SHP77 treated with DMSO at 0.1 percent for 48 hours (cell line): ENCODE results near the gene CACTIN.
"Not testable (repeated sequence)": the region's sequence is repeated elsewhere in the genome, so short reads cannot be mapped to it uniquely, and the experiment has no call there.

Experiments
- DNase-seq: peaks from one replicate; lab custom pipeline; 2025; lab: John Stamatoyannopoulos, UW

Gene CACTIN

GRCh38 chr19:3586707-3587346 is 39.8 kb downstream of the CACTIN start:
- DNase-seq, result no peak

DNA sequence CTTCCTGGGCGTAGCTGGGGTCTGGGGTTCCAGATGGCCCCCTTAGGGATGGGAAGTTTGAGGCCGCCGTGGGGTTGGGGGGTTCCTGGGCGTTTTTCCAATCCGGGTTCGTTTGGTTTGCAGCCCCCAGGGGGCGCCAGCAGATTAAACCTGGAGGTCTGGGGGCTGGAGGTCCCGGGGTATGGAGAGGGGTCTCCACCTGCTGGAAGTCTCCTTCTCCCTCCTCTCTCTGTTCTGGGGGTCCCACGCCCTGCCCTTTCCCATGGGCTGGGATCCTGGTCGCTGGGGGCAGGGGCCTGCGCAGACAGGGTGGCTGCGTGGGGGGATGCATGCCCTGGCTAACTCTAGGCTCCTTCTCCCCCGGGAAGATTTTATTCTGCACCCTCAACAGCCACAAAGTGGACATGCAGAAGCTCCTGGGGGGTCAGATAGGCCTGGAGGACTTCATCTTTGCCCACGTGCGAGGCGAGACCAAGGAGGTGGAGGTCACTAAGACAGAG is 40.4 kb downstream of the CACTIN start:
- no peak for DNase-seq

GRCh38 chr19:3585301-3586126 is 41.1 kb downstream of the CACTIN start, which contains the start of gene GIPC3:
Gene GIPC3, plus strand, starts transcription at chr19:3585478. Its CDS starts 120 bp downstream, at chr19:3585598.
- DNase-seq, result no peak

DNA sequence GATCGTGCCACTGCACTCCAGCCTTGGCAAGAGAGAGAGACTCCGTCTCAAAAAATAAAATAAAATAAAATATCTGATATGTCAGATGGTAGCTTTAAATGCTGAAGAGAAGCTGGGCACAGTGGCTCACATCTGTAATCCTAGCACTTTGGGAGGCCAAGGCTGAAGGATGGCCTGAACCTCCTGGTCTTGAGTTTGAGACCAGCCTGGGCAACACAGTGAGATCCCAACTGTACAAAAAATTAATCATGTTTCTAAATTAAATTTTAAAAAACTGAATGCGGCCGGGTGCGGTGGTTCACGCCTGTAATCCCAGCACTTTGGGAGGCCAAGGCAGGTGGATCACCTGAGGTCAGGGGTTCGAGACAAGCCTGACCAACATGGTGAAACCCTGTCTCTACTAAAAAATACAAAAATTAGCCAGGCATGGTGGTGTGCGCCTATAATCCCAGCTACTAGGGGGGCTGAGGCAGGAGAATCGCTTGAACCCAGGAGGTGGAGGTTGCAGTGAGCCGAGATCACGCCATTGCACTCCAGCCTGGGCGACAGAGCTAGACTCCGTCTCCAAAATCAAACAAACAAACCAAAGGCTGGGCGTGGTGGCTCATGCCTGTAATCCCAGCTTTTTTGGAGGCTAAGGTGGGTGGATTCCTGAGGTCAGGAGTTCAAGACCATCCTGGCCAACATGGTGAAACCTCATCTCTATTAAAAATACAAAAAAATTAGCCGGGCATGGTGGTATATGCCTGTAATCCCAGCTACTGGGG is 42.4 kb downstream of the CACTIN start:
- not testable (repeated sequence) for DNase-seq

DNA sequence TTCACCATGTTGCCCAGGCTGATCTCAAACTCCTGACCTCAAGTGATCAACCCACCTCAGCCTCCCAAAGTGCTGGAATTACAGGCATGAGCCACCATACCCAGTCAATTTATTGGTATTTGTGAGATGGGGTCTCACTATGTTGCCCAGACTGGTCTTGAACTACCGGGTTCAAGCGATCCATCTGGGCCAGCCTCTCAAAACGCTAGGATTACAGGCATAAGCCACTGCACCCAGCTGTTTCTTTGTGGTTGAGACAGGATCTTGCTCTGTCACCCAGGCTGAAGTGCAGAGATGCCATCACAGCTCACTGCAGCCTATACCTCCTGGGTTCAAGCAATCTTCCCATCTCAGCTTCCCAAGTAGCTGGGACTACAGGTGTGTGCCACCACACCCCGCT is 44.8 kb downstream of the CACTIN start:
- not testable (repeated sequence) for DNase-seq

- DNase-seq, result no peak
These were observed 46.2 kb downstream of the CACTIN start for GRCh38 chr19:3580156-3580934.

GRCh38 chr19:3578390-3578789 is 48.2 kb downstream of the CACTIN start:
- DNase-seq, result no peak

GRCh38 chr19:3577723-3578344 is 48.8 kb downstream of the CACTIN start:
- no peak for DNase-seq

DNA sequence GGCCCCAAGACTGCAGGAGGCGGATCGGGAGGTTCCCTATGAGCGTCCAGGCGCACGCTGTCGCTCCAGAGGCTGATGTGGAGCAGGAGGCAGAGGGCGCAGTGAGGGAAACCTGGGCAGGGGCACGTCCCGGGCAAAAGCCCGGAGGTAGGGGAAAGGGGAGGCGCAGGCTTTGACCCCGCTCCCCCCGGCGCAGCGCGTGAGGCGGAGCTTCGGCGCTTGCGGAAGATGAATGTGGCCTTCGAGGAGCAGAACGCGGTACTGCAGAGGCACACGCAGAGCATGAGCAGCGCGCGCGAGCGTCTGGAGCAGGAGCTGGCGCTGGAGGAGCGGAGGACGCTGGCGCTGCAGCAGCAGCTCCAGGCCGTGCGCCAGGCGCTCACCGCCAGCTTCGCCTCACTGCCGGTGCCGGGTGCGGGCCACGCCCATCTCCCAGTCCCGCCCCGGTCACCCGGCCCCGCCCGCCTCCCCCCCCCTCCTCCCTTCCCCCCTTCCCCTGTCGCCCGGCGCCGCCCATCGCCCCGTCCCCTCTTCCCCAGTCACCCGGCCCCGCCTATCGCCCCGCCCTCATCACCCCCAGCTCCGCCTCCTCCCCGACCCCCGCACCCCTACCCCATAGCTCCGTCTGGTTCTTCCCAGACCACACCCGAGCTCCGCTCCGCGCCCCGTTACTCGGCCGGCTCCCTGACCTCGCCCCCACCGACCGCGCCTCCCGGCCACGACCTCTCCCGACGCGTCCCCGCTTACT is 49.7 kb downstream of the CACTIN start:
- DNase-seq, result no peak

- DNase-seq, result no peak
These were observed 50.5 kb downstream of the CACTIN start for GRCh38 chr19:3575949-3576673.

DNA sequence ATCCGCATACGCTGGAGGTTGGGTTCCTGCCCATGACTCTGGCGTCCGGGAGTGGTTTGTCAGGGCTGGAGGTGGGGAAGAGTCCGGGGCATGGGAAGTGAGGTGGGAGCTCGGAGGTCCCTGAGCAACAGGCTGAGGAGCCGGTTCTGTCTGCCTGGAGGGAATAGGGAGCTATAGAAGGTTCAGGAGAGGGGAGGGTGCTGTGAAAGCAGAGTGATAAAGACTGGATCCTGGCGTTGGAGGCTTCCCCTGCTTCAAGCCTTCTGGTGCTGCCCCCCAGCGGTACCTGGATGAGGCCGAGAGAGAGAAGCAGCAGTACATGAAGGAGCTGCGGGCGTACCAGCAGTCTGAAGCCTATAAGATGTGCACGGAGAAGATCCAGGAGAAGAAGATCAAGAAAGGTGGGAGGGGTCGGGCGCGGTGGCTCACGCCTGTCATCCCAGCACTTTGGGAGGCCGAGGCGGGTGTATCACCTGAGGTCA is 51.3 kb downstream of the CACTIN start:
- DNase-seq, result peak; percentile 23

GRCh38 chr19:3573858-3574637 is 52.5 kb downstream of the CACTIN start:
- DNase-seq, result peak; percentile 87

DNA sequence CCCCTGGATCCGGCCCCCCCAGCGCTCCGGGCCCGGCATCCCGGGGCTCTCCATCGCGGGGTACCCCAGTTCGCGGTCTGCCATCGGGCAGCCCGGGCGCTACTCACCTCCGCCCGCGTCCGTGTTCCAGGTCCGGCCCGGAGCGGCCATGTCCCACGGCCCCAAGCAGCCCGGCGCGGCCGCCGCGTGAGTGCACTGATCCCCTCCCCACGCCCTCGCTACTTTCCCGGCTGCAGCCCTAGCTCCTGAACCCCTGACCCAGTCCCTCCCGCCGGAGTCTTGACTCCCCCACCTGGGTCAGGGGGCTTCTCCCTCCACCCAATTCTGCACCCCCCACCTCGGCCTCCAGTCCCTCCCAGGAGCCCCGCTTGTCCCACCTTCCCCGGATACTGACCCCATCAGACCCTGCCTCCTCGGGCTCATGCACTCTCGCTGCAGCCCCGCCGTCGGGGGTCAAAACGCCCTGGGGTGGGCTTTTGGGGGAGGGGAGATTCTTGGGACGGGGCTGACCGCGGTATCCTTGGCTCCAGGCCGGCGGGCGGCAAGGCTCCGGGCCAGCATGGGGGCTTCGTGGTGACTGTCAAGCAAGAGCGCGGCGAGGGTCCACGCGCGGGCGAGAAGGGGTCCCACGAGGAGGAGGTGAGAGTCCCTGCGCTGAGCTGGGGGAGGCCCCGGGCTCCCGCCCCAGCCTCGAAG is 53.3 kb downstream of the CACTIN start:
- DNase-seq, result no peak

DNA sequence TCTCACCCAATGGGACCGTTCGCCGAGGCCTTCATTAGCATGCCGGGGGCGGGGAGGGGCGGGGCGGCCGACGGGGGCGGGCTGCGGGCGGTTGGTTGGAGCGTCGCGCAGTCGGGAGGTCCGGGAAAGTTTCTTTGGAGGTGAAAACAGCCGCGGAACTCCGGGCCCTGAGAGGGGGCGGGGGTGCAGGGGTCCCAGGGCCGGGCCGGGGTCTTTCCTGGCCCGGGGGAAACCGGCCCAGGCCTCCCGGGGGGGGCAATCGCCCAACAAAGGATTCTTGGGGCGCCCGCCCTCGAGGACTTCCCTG is 53.8 kb downstream of the CACTIN start, which contains the start of gene HMG20B:
HMG20B (plus strand) TSS at position 90 of the 307 bp plus-strand sequence. CDS start 366 bp downstream, outside the sequence.
- no peak for DNase-seq

DNA sequence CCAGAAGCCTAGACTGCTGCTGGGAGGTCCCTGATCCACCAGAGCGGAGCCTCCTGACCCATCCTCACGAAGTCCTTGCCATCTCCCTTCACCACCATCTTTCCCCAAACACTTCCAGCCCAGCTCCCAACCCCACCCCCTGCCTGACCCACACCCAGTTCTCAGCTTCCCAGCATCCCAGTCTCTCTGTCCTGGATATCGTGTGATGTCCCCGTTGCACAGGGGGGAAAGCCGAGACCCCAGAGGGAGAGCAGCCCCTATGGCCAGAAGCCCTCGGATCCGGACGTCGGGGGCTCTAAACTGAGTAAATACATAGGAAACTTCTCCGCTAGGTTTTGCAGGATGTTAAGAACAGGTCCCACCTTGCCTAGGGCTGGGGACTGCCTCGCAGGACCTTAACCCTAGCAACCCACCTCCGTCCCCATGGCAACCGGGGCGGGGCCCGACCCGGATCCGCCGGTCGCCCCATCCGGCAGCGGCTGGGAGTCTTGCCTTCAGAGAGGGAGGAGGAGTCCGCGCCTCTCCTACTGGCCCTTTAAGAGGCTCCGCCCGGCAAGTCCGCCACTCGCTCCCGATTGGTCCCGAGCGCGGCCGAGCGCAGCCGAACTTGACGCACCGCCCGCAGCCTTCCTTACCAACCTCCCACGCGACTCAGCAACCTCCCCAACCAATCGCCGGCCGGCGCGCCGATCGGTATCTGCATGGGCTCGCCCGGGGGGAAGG is 54.3 kb downstream of the CACTIN start:
- peak; percentile 96 for DNase-seq

DNA sequence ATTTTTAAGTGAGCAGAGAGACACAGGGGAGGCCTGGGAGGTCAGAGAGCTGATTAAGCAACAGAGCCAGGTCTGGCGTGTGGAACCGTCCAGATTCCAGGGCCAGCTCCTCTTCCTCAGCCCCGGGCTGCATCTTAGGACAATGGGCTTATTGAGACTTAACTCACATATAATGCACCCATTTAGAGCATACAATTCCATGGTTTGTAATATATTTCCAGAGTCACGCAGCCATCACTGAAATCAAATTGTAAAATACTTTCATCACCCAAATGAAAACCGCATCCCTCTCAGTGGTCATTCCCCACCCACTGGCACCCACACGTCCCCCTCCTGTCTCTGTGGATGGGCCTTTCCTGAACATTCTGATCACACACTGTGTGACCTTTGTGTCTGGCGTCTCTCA is 56.0 kb downstream of the CACTIN start:
- no peak for DNase-seq

GRCh38 chr19:3570042-3570441 is 56.5 kb downstream of the CACTIN start:
- DNase-seq, result not testable (repeated sequence)

GRCh38 chr19:3565139-3565538 is 61.5 kb downstream of the CACTIN start:
- no peak for DNase-seq
